Left ventricle myocardium inferior (tissue), 1 donor: ENCODE measurements around the gene INPPL1. TPM values are rescaled to one million over a fixed set of nuclear protein-coding genes. Genes with fewer than 3 reads are reported as not detected.
"Not testable (repeated sequence)": the region's sequence is repeated elsewhere in the genome, so short reads cannot be mapped to it uniquely, and the experiment has no call there.

Source experiments
- DNase-seq: peaks from one replicate; pipeline ENCODE4 v3.0.0-alpha.2; 2020
- H3K27ac ChIP-seq: fragments of 200-600 bp; replicated peaks from 2 replicates; pipeline ENCODE4 v1.8.0; 2021
- H3K27me3 ChIP-seq: fragments of 200-600 bp; 2 replicates; pipeline ENCODE4 v1.8.0; 2021; ENCODE audit warnings: low read depth
- H3K36me3 ChIP-seq: fragments of 200-600 bp; 2 replicates; pipeline ENCODE4 v1.8.0; 2021
- H3K4me1 ChIP-seq: fragments of 200-600 bp; 2 replicates; pipeline ENCODE4 v1.8.0; 2021
- H3K4me3 ChIP-seq: fragments of 200-600 bp; 2 replicates; pipeline ENCODE4 v1.8.0; 2021; ENCODE audit warnings: mild to moderate bottlenecking, moderate library complexity
- H3K9me3 ChIP-seq: fragments of 200-600 bp; replicated peaks from 2 replicates; pipeline ENCODE4 v1.8.0; 2021
- intact Hi-C: fragments of 100-400 bp; cut with micrococcal nuclease; formaldehyde crosslinking; loops from one replicate; pipeline ENCODE4 v1.11.0; 2022
- long read RNA-seq: library from polyadenylated mRNA; unstranded; transcript quantifications from one replicate; pipeline ENCODE4 v2.0.0, GENCODE V29; 2021
- total RNA-seq: library from RNA; stranded (reverse); fragmentation: NEBNext Ultra II Directional; extraction: Animal tissue kit (Norgen Biotek cat#: 25700); gene quantifications from one replicate; pipeline ENCODE4 v1.2.1, GENCODE V29; 2021
- TF ChIP-seq, protein P1 (sequence below): fragments of 200-600 bp; IDR thresholded peaks from 2 replicates; pipeline ENCODE4 v1.8.0; 2021; ENCODE audit warnings: antibody characterized with exemption, mild to moderate bottlenecking, borderline replicate concordance
- donor health status: DM: no; HTN: yes; CAD: no; lungs with severe emphysema.

Gene INPPL1, protein sequence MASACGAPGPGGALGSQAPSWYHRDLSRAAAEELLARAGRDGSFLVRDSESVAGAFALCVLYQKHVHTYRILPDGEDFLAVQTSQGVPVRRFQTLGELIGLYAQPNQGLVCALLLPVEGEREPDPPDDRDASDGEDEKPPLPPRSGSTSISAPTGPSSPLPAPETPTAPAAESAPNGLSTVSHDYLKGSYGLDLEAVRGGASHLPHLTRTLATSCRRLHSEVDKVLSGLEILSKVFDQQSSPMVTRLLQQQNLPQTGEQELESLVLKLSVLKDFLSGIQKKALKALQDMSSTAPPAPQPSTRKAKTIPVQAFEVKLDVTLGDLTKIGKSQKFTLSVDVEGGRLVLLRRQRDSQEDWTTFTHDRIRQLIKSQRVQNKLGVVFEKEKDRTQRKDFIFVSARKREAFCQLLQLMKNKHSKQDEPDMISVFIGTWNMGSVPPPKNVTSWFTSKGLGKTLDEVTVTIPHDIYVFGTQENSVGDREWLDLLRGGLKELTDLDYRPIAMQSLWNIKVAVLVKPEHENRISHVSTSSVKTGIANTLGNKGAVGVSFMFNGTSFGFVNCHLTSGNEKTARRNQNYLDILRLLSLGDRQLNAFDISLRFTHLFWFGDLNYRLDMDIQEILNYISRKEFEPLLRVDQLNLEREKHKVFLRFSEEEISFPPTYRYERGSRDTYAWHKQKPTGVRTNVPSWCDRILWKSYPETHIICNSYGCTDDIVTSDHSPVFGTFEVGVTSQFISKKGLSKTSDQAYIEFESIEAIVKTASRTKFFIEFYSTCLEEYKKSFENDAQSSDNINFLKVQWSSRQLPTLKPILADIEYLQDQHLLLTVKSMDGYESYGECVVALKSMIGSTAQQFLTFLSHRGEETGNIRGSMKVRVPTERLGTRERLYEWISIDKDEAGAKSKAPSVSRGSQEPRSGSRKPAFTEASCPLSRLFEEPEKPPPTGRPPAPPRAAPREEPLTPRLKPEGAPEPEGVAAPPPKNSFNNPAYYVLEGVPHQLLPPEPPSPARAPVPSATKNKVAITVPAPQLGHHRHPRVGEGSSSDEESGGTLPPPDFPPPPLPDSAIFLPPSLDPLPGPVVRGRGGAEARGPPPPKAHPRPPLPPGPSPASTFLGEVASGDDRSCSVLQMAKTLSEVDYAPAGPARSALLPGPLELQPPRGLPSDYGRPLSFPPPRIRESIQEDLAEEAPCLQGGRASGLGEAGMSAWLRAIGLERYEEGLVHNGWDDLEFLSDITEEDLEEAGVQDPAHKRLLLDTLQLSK
- 115 TPM for total RNA-seq
- long read RNA-seq, full-length matches to known transcripts: 2 of 125 reads
- long read RNA-seq, partial matches to known transcripts: 89 of 125 reads
- long read RNA-seq, other reads (novel, unspliced or antisense): 34 of 125 reads

DNA sequence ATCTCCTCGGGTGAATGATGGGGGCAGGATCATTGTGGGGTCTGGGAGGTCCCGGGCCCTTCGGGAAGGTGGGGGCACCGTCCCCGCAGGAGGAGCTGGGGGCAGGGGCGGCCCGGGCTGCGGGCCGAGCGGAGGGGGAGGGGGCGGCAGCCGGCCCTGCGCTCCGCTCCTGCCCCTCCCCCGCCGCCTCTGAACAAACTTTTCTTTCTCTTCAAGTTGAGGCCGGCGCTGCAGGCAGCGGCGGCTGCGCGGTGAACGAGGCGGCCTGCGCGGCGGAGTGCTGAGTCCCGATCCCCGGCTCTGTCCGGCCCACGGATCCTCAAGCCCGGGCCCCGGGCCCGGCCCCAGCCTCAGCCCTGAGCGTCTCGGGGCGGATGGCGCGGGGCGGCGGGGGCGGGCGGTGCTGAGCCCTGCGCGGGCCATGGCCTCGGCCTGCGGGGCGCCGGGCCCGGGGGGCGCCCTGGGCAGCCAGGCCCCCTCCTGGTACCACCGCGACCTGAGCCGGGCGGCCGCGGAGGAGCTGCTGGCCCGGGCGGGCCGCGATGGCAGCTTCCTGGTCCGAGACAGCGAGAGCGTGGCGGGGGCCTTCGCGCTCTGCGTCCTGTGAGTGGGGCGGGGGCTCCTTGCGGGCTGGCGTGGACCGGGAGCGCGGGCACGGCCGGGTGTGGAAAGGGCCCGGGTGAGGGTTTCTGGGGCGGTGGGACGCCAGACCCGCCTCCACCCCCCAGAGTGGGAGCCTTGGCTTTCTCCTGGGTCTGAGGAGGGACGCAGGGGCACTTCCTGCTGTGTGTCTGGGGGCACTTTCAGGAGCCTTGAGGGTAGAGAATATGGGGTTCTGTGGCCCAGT lies at the start of gene INPPL1:
INPPL1 (plus strand) TSS at position 204 of the 847 bp plus-strand sequence; CDS start at position 422, 218 bp downstream.
- no peaks in the 10 kb centered on the region for H3K27me3 ChIP-seq
- H3K36me3 ChIP-seq: peaks cover 25% of the 10 kb centered on the region
- H3K4me3 ChIP-seq: peak within 1 kb of the TSS; percentile 97
- intact Hi-C loops: no loop called here
- no peaks in the 10 kb centered on the region for H3K9me3 ChIP-seq
- TF ChIP-seq, protein P1, sequence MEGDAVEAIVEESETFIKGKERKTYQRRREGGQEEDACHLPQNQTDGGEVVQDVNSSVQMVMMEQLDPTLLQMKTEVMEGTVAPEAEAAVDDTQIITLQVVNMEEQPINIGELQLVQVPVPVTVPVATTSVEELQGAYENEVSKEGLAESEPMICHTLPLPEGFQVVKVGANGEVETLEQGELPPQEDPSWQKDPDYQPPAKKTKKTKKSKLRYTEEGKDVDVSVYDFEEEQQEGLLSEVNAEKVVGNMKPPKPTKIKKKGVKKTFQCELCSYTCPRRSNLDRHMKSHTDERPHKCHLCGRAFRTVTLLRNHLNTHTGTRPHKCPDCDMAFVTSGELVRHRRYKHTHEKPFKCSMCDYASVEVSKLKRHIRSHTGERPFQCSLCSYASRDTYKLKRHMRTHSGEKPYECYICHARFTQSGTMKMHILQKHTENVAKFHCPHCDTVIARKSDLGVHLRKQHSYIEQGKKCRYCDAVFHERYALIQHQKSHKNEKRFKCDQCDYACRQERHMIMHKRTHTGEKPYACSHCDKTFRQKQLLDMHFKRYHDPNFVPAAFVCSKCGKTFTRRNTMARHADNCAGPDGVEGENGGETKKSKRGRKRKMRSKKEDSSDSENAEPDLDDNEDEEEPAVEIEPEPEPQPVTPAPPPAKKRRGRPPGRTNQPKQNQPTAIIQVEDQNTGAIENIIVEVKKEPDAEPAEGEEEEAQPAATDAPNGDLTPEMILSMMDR: no peak
- H3K4me1 ChIP-seq: peaks cover 57% of the 10 kb centered on the region
- DNase-seq: peak; percentile 68
- peak within 1 kb of the TSS; percentile 100 for H3K27ac ChIP-seq

DNA sequence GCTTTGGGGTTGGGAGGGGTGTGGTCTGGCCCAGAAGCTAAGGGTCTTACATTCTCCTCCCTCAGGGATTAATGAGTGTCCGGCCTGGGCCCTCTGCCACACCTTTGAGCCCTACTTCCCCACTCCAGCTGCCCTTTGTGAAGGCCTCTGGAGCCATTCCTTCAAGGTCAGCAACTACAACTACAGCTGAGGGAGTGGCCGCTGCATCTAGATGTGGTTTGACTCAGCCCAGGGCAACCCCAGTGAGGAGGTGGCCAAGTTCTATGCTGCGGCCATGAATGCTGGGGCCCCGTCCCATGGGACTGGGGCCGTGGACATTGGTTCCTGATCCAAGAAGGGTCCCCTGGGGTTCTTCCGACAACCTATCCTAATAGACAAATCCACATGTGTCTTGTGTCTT lies 46.9 kb upstream of the INPPL1 start:
- no peaks in the 10 kb centered on the region for H3K9me3 ChIP-seq
- intact Hi-C loops: no loop called here
- H3K4me3 ChIP-seq: no peak overlapping the region
- TF ChIP-seq, protein P1: no peak
- H3K36me3 ChIP-seq: no peaks in the 10 kb centered on the region
- H3K27ac ChIP-seq: no peak overlapping the region
- H3K27me3 ChIP-seq: no peaks in the 10 kb centered on the region
- no peak for DNase-seq
- no peaks in the 10 kb centered on the region for H3K4me1 ChIP-seq

- H3K9me3 ChIP-seq: no peaks in the 10 kb centered on the region
- no peaks in the 10 kb centered on the region for H3K36me3 ChIP-seq
- no peak overlapping the region for H3K27ac ChIP-seq
- H3K4me1 ChIP-seq: no peaks in the 10 kb centered on the region
- intact Hi-C loops: no loop called here
- TF ChIP-seq, protein P1: no peak
- H3K27me3 ChIP-seq: no peaks in the 10 kb centered on the region
- H3K4me3 ChIP-seq: no peak overlapping the region
- DNase-seq: no peak
Observed at GRCh38 chr11:72179049-72179803, 45.3 kb upstream of the INPPL1 start.

- Histone ChIP-seq H3K9me3 (no peaks in the 10 kb centered on the region), H3K36me3 (no peaks in the 10 kb centered on the region), H3K4me1 (no peaks in the 10 kb centered on the region), H3K4me3 (no peak overlapping the region), H3K27ac (no peak overlapping the region), H3K27me3 (no peaks in the 10 kb centered on the region)
- TF ChIP-seq, protein P1: no peak
- intact Hi-C loops: no loop called here
- DNase-seq: no peak
Observed at GRCh38 chr11:72179804-72180396, 44.7 kb upstream of the INPPL1 start.

DNA sequence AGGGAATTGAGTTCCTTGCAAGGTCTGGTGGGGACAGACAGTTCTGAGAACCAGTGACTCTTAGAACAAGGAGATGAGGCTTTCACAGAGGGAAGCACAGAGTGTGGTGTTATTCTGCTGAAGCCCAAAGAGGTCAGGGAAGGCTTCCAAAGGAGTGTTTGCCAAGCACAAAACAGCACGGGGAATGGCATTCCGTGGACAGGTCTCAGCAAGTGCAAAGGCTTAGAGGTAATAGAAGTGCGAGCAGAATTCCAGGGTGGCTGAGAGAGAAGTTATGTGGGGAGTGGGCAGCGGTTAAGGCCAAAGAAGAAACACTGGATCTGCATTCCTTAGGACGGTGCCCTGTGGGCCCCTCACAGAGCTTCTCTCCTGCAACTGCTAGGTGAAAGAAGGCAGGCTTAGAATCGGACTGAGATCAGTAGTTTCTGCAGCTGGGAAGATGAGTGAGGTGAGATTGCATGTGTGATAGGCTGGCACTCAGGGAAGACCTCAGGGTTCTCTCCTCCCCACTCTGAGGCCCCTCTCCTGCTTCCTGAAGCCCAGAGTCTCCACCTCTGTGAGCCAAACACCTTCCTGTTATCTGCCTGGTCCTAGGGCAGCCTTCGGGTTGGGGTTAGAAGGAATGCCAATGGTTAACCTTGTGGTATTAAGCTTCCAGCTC lies 43.5 kb upstream of the INPPL1 start:
- H3K27ac ChIP-seq, H3K4me3 ChIP-seq, H3K9me3 ChIP-seq, H3K36me3 ChIP-seq, intact Hi-C loops, H3K27me3 ChIP-seq, H3K4me1 ChIP-seq, DNase-seq: not testable (repeated sequence)

- H3K9me3 ChIP-seq, H3K27me3 ChIP-seq, intact Hi-C loops, H3K36me3 ChIP-seq, DNase-seq, H3K27ac ChIP-seq, H3K4me3 ChIP-seq, H3K4me1 ChIP-seq: not testable (repeated sequence)
Observed at GRCh38 chr11:72181553-72181958, 43.0 kb upstream of the INPPL1 start.
